K562 (cell line): ENCODE data around the gene SHISA7. TPM values are rescaled to one million over a fixed set of nuclear protein-coding genes. Genes with fewer than 3 reads are reported as not detected.

ENCODE experiments used
- KAT7 ChIP-seq: sonication (generic); formaldehyde crosslinking; IDR thresholded peaks from 2 replicates; pipeline ENCODE4 v1.8.0; 2022; ENCODE audit warnings: missing genetic modification reagents, mild to moderate bottlenecking, borderline replicate concordance
- NR3C1 ChIP-seq: sonication (generic); formaldehyde crosslinking; IDR thresholded peaks from 2 replicates; pipeline ENCODE4 v1.8.1; 2022; ENCODE audit warnings: missing genetic modification reagents
- SFPQ ChIP-seq: fragments of 200-400 bp; formaldehyde crosslinking; IDR thresholded peaks from 2 replicates; pipeline ENCODE4 v1.6.1; 2017; ENCODE audit warnings: mild to moderate bottlenecking, low read depth, low read length, moderate library complexity
- TRIM28 ChIP-seq: fragments of 450-650 bp; IDR thresholded peaks from 2 replicates; pipeline ENCODE4 v1.6.1; 2017
- polyA plus RNA-seq, 8 experiments: library from polyadenylated mRNA; depleted of rRNA in 4 of 8; stranded (reverse) in 5 of 8; unstranded in 3 of 8; fragments of >200 nt; fragmentation: Nextera tagmentation in 2 of 8; fragmentation: Illumina TruSeq in 1 of 8; extraction: Ambion mirVana in 2 of 8; extraction: Trizol in 1 of 8; gene quantifications; 2 replicates each; pipeline versions ENCODE4 v1.2.1 to v1.2.3, GENCODE V29; 2011 to 2014; ENCODE audit warnings: inconsistent platforms in 1 of 8, missing spikeins in 1 of 8
- total RNA-seq, 7 experiments: library from RNA; depleted of rRNA in 6 of 7; stranded (reverse); fragments of >200 nt in 6 of 7; fragmentation: Illumina TruSeq in 2 of 7; extraction: Trizol in 2 of 7; gene quantifications; 2 replicates each; pipeline versions ENCODE4 v1.2.1 to v1.2.3, GENCODE V29; 2011 to 2021; ENCODE audit warnings: low replicate concordance in 1 of 7
- TF ChIP-seq, protein P1 (sequence below), 3 experiments: IDR thresholded peaks in 2 of 3; conservative IDR thresholded peaks in 1 of 3; 2 replicates each; pipeline ENCODE4 v1.5.1; 2011 to 2012; ENCODE audit warnings: low read length in 3 of 3, mild to moderate bottlenecking in 3 of 3, control low read depth in 2 of 3, improper control_type of control experiment in 1 of 3, inconsistent platforms in 1 of 3, low read depth in 1 of 3, mixed read lengths in 1 of 3, moderate library complexity in 1 of 3; ENCODE audit not compliant: insufficient read depth in 2 of 3

Gene SHISA7
- total and polyA plus RNA-seq, 9 of the 15 experiments (the other 6 are each of a cell fraction or from before 2014, with no cell fraction given): 0.01 to 0.40 (median 0.07) TPM

DNA sequence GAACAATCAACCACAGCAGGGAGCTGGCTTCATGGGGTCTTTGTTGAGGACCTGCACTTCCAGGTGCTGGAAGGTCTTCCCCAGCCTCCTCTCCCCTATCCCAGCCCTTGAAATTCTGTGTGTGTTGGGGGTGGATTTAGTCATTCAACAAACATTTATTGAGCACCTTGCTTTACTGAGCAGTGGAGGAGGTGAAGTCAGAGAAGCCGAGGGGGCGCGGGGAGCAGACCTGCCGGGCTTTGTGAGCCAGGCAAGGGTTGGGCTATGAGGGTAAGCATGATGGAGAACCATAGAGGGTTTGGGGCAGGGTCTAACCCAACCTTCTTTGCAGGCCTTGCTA is 24.9 kb upstream of the SHISA7 start (continued):
- TF ChIP-seq, protein P1, sequence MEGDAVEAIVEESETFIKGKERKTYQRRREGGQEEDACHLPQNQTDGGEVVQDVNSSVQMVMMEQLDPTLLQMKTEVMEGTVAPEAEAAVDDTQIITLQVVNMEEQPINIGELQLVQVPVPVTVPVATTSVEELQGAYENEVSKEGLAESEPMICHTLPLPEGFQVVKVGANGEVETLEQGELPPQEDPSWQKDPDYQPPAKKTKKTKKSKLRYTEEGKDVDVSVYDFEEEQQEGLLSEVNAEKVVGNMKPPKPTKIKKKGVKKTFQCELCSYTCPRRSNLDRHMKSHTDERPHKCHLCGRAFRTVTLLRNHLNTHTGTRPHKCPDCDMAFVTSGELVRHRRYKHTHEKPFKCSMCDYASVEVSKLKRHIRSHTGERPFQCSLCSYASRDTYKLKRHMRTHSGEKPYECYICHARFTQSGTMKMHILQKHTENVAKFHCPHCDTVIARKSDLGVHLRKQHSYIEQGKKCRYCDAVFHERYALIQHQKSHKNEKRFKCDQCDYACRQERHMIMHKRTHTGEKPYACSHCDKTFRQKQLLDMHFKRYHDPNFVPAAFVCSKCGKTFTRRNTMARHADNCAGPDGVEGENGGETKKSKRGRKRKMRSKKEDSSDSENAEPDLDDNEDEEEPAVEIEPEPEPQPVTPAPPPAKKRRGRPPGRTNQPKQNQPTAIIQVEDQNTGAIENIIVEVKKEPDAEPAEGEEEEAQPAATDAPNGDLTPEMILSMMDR (IDR thresholded peaks at IDR 0.05 in 2 of 3, conservative IDR thresholded peaks at IDR 0.05 in 1 of 3; ENCODE audit: insufficient read depth in 2 of 3, low read depth in 1 of 3, low read length in 3 of 3): peak in 1 of 3 experiments; percentile 34; a peak in 1 of 6 replicates
- TF ChIP-seq KAT7 (no peak), SFPQ (no peak), TRIM28 (no peak), NR3C1 (CRISPR knock-in tag) (no peak)
